IMR-90 (cell line): Measurements from ENCODE around the gene NPIPA5. TPM values are rescaled to one million over a fixed set of nuclear protein-coding genes. Genes with fewer than 3 reads are reported as not detected.
A peak's percentile ranks its signal among the peaks of the same experiment; 100 is the strongest.

ENCODE experiments used
- ATAC-seq: fragments of 200-7000 bp; cut with Tn5 transposase; 2 replicates; pipeline ENCODE4 v1.9.1; 2020; ENCODE audit warnings: low read depth, mild to moderate bottlenecking, moderate library complexity
- BruUV-seq: library from RNA; stranded (reverse); fragments of 400-500 nt; replicated peaks from 2 replicates; lab custom pipeline; 2021; lab: Mats Ljungman, UMichigan
- CTCF ChIA-PET: fragments of 300-600 bp; formaldehyde crosslinking; extraction: SDS; loops from one replicate; lab custom pipeline; 2021; ENCODE audit warnings: antibody characterized with exemption; lab: Yijun Ruan, JAX
- POLR2A ChIA-PET: fragments of 300-600 bp; sonication (Branson Sonifier 250); formaldehyde crosslinking; loops from one replicate; lab custom pipeline; 2022; ENCODE audit warnings: antibody characterized with exemption; ENCODE audit not compliant: unreplicated experiment; lab: Charles Lee
- DNase-seq: peaks from one replicate; pipeline ENCODE4 v3.0.0; 2013
- H2AFZ ChIP-seq: replicated peaks from 2 replicates; pipeline ENCODE3; 2013; ENCODE audit warnings: low read length, mild to moderate bottlenecking; ENCODE audit not compliant: poor library complexity
- H2AK5ac ChIP-seq: 2 replicates; pipeline ENCODE4 v1.6.1; 2013; ENCODE audit warnings: low read depth, low read length, inconsistent platforms
- H2AK9ac ChIP-seq: replicated peaks from 2 replicates; pipeline ENCODE3; 2013; ENCODE audit warnings: mild to moderate bottlenecking, low read depth, low read length, moderate library complexity; ENCODE audit not compliant: poor library complexity
- H2BK120ac ChIP-seq: 2 replicates; pipeline ENCODE4 v1.6.1; 2013; ENCODE audit warnings: low read depth, low read length, inconsistent platforms
- H2BK15ac ChIP-seq: 3 replicates; pipeline ENCODE4 v1.6.1; 2013; ENCODE audit warnings: low read depth, low read length, inconsistent platforms
- H2BK20ac ChIP-seq: 2 replicates; pipeline ENCODE4 v1.6.1; 2013; ENCODE audit warnings: low read depth, mild to moderate bottlenecking, inconsistent platforms, low read length, moderate library complexity
- H2BK5ac ChIP-seq: 2 replicates; pipeline ENCODE4 v1.6.1; 2013; ENCODE audit warnings: mild to moderate bottlenecking, low read depth, low read length, inconsistent platforms; ENCODE audit not compliant: poor library complexity, severe bottlenecking
- H3K14ac ChIP-seq: replicated peaks from 2 replicates; pipeline ENCODE4 v1.6.1; 2013; ENCODE audit warnings: low read depth, low read length, inconsistent platforms
- H3K18ac ChIP-seq: 2 replicates; pipeline ENCODE4 v1.6.1; 2013; ENCODE audit warnings: low read depth, low read length, control low read depth
- H3K23ac ChIP-seq: 2 replicates; pipeline ENCODE4 v1.6.1; 2013; ENCODE audit warnings: low read depth, low read length, inconsistent platforms
- H3K27ac ChIP-seq: 2 replicates; pipeline ENCODE4 v1.5.1; 2013; ENCODE audit warnings: mild to moderate bottlenecking, control low read depth, low read length; ENCODE audit not compliant: insufficient read depth
- H3K27me3 ChIP-seq: 2 replicates; pipeline ENCODE4 v1.6.1; 2013; ENCODE audit warnings: low read length; ENCODE audit not compliant: control insufficient read depth, insufficient read depth
- H3K36me3 ChIP-seq: 2 replicates; pipeline ENCODE4 v1.6.1; 2013; ENCODE audit warnings: low read length, mixed read lengths; ENCODE audit not compliant: control insufficient read depth, insufficient read depth
- H3K4ac ChIP-seq: 2 replicates; pipeline ENCODE4 v1.6.1; 2013; ENCODE audit warnings: low read depth, low read length, inconsistent platforms
- H3K4me1 ChIP-seq: 2 replicates; pipeline ENCODE4 v1.6.1; 2013; ENCODE audit warnings: low read length, mixed read lengths; ENCODE audit not compliant: control insufficient read depth, insufficient read depth
- H3K4me2 ChIP-seq: 2 replicates; pipeline ENCODE4 v1.6.1; 2013; ENCODE audit warnings: low read depth, mild to moderate bottlenecking, control low read depth, low read length, moderate library complexity
- H3K4me3 ChIP-seq: 2 replicates; pipeline ENCODE4 v1.5.1; 2013; ENCODE audit warnings: low read depth, mild to moderate bottlenecking, control low read depth, low read length, moderate library complexity; ENCODE audit not compliant: insufficient read depth
- H3K56ac ChIP-seq: 2 replicates; pipeline ENCODE4 v1.6.1; 2013; ENCODE audit warnings: low read length, inconsistent platforms; ENCODE audit not compliant: insufficient read depth; ENCODE audit errors: extremely low read depth
- H3K79me1 ChIP-seq, 2 experiments: 2 replicates each; pipeline ENCODE4 v1.6.1; 2013; ENCODE audit warnings: low read length in 2 of 2, inconsistent platforms in 1 of 2, low read depth in 1 of 2
- H3K9ac ChIP-seq: 2 replicates; pipeline ENCODE4 v1.6.1; 2013; ENCODE audit warnings: low read depth, low read length, control low read depth
- H3K9me1 ChIP-seq: 2 replicates; pipeline ENCODE4 v1.6.1; 2013; ENCODE audit warnings: low read length, inconsistent platforms; ENCODE audit not compliant: insufficient read depth
- H3K9me3 ChIP-seq: 2 replicates; pipeline ENCODE4 v1.6.1; 2013; ENCODE audit warnings: low read length; ENCODE audit not compliant: control insufficient read depth, insufficient read depth
- H4K20me1 ChIP-seq: 2 replicates; pipeline ENCODE4 v1.6.1; 2013; ENCODE audit warnings: low read length, inconsistent platforms; ENCODE audit not compliant: insufficient read depth
- H4K5ac ChIP-seq: 2 replicates; pipeline ENCODE4 v1.6.1; 2013; ENCODE audit warnings: mild to moderate bottlenecking, low read depth, low read length, control low read depth
- H4K8ac ChIP-seq, 2 experiments: 2 replicates each; pipeline ENCODE4 v1.6.1; 2013; ENCODE audit warnings: low read depth in 2 of 2, low read length in 2 of 2, control low read depth in 1 of 2, inconsistent platforms in 1 of 2
- H4K91ac ChIP-seq: 2 replicates; pipeline ENCODE4 v1.6.1; 2013; ENCODE audit warnings: low read depth, low read length, inconsistent platforms; ENCODE audit not compliant: insufficient read depth
- BHLHE40 ChIP-seq: fragments of 150-350 bp; IDR thresholded peaks from 2 replicates; pipeline ENCODE4 v1.6.1; 2016; ENCODE audit warnings: mild to moderate bottlenecking, low read depth, low read length
- WGBS, 2 experiments: methylation state at CpG; one replicate each; pipeline versions ENCODE4 v1.1.5 to v1.1.7; 2013; ENCODE audit warnings: missing lambda C conversion rate in 2 of 2; ENCODE audit not compliant: insufficient read length in 1 of 2; ENCODE audit errors: extremely low coverage in 2 of 2; 5-methylcytosine and 5-hydroxymethylcytosine counted together
- dilution Hi-C: fragments of 300-500 bp; cut with HindIII; formaldehyde crosslinking; loops from one replicate; pipeline ENCODE4 v1.14.3; 2018; ENCODE audit warnings: low sequenced_read_pairs; ENCODE audit not compliant: unreplicated experiment
- in situ Hi-C: fragments of 300-500 bp; cut with MboI; formaldehyde crosslinking; loops from 3 replicates; pipeline ENCODE4 v1.14.3; 2019; ENCODE audit warnings: low sequenced_read_pairs, inconsistent platforms, mixed read lengths
- intact Hi-C: fragments of 100-400 bp; cut with micrococcal nuclease; formaldehyde crosslinking; loops from 2 replicates; pipeline ENCODE4 v1.10.0; 2022
- polyA plus RNA-seq, 3 experiments: library from polyadenylated mRNA; depleted of rRNA; stranded (reverse); fragments of >200 nt; gene quantifications; 2 replicates each; pipeline ENCODE4 v1.2.3, GENCODE V29; 2012; ENCODE audit warnings: low replicate concordance in 1 of 3
- total RNA-seq: library from RNA; depleted of rRNA; stranded (reverse); fragments of >200 nt; gene quantifications from 2 replicates; pipeline ENCODE4 v1.2.3, GENCODE V29; 2012
- TF ChIP-seq, protein P1 (sequence below): fragments of 150-350 bp; IDR thresholded peaks from 2 replicates; pipeline ENCODE4 v1.6.1; 2017; ENCODE audit warnings: mild to moderate bottlenecking, antibody characterized with exemption, low read length, low read depth

Gene NPIPA5
- total and polyA plus RNA-seq, 2 of the 4 experiments (the other 2 are of a cell fraction): 1.3 TPM; not detected in 1

DNA sequence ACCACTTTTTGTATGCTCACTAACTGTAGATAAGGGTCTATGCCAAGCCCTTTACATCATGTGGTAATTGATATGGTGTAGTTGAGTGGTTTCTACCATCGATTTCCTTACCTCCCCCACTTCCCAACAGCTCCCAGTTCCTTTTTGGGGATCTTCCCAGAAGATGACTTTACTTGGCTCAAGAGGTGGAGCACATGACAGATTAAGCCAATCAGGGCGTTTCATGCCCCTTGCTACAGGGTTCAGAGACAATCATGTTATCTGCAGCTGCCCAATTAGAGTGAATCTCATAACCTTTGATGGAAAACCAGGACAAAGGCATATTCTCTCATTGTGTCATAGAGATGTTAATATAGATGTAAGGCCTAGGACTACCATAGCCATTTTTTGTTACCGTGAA, 40.1 kb upstream of the NPIPA5 start:
- Histone ChIP-seq H2AK5ac (no peak overlapping the region), H2BK120ac (no peak overlapping the region), H3K36me3 (no peaks in the 10 kb centered on the region), H3K4me3 (no peak overlapping the region), H2AFZ (no peak overlapping the region), H3K4ac (no peak overlapping the region), H3K27ac (no peak overlapping the region), H4K5ac (no peak overlapping the region), H2BK5ac (no peak overlapping the region), H2AK9ac (no peak overlapping the region), H3K27me3 (no peaks in the 10 kb centered on the region; the same call in 1 of the 2 replicates), H3K9me1 (no peaks in the 10 kb centered on the region), H3K4me1 (peaks cover 2% of the 10 kb centered on the region; the same call in 1 of the 2 replicates), H3K79me1 (no peaks in the 10 kb centered on the region), H4K91ac (no peak overlapping the region), H3K23ac (no peak overlapping the region), H2BK15ac (no peak overlapping the region), H3K56ac (no peak overlapping the region), H3K4me2 (no peak overlapping the region), H3K9me3 (no peaks in the 10 kb centered on the region), H4K8ac (no peak overlapping the region), H4K20me1 (no peaks in the 10 kb centered on the region), H3K9ac (no peak overlapping the region), H2BK20ac (no peak overlapping the region), H3K14ac (no peak overlapping the region), H3K18ac (no peak overlapping the region)
- no peak for ATAC-seq
- intact Hi-C loops (no loop called here), dilution Hi-C loops (no loop called here), in situ Hi-C loops (no loop called here)
- ChIA-PET CTCF (interaction anchor here (0.6 kb wide), 2 partner anchors 15 to 63 kb away, joined by 3 to 4 read pairs; no protein-coding TSS in a partner anchor), POLR2A (no interaction called here)
- WGBS, 2 experiments: 60% methylated on average over 1 of the region's 3 CpGs; no CpG with 5 or more reads in 1 of the 2 experiments
- DNase-seq: no peak
- TF ChIP-seq BHLHE40: no peak
- TF ChIP-seq, protein P1, sequence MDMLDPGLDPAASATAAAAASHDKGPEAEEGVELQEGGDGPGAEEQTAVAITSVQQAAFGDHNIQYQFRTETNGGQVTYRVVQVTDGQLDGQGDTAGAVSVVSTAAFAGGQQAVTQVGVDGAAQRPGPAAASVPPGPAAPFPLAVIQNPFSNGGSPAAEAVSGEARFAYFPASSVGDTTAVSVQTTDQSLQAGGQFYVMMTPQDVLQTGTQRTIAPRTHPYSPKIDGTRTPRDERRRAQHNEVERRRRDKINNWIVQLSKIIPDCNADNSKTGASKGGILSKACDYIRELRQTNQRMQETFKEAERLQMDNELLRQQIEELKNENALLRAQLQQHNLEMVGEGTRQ: peak; percentile 26; the same call in 1 of the 2 replicates
- no TSS peak for BruUV-seq
